Glomerular visceral epithelial cell (primary cell): ENCODE data around the gene LILRA2.
"Not testable (repeated sequence)": the region's sequence is repeated elsewhere in the genome, so short reads cannot be mapped to it uniquely, and the experiment has no call there.

ENCODE experiments used
- DNase-seq: peaks from one replicate; pipeline ENCODE4 v3.0.0-alpha.2; 2016; ENCODE audit errors: extremely low spot score

The LILRA2 gene

GRCh38 chr19:54609356-54609791 lies 35.8 kb downstream of the LILRA2 start:
- DNase-seq: no peak

- DNase-seq: no peak
Measured at GRCh38 chr19:54612428-54612827, 38.8 kb downstream of the LILRA2 start.

GRCh38 chr19:54614726-54615125 lies 41.1 kb downstream of the LILRA2 start:
- DNase-seq: no peak

- no peak for DNase-seq
Measured at GRCh38 chr19:54616057-54616456, 42.5 kb downstream of the LILRA2 start.

- DNase-seq: no peak
Measured at GRCh38 chr19:54616821-54617560, 43.4 kb downstream of the LILRA2 start.

GRCh38 chr19:54620464-54620863 lies 46.9 kb downstream of the LILRA2 start:
- no peak for DNase-seq

- no peak for DNase-seq
Measured at GRCh38 chr19:54622431-54622830, 48.8 kb downstream of the LILRA2 start.

- not testable (repeated sequence) for DNase-seq
Measured at GRCh38 chr19:54624234-54624633, 50.6 kb downstream of the LILRA2 start.

GRCh38 chr19:54624934-54625730 lies 51.5 kb downstream of the LILRA2 start:
- DNase-seq: not testable (repeated sequence)

- no peak for DNase-seq
Measured at GRCh38 chr19:54626757-54627156, 53.2 kb downstream of the LILRA2 start.

GRCh38 chr19:54627912-54628311 lies 54.3 kb downstream of the LILRA2 start:
- not testable (repeated sequence) for DNase-seq

- DNase-seq: not testable (repeated sequence)
Measured at GRCh38 chr19:54630262-54630661, 56.7 kb downstream of the LILRA2 start, which contains the start of gene LILRB1. LILRB1 (plus strand) TSS chr19:54630484; CDS start chr19:54631074, 590 bp downstream.

GRCh38 chr19:54630782-54631181 lies 57.2 kb downstream of the LILRA2 start:
- no peak for DNase-seq

GRCh38 chr19:54631489-54632337 lies 58.1 kb downstream of the LILRA2 start:
- not testable (repeated sequence) for DNase-seq

- not testable (repeated sequence) for DNase-seq
Measured at GRCh38 chr19:54632517-54632916, 58.9 kb downstream of the LILRA2 start.

- DNase-seq: no peak
Measured at GRCh38 chr19:54633401-54633800, 59.8 kb downstream of the LILRA2 start.

GRCh38 chr19:54636081-54636480 lies 62.5 kb downstream of the LILRA2 start:
- DNase-seq: not testable (repeated sequence)

GRCh38 chr19:54638683-54639082 lies 65.1 kb downstream of the LILRA2 start:
- no peak for DNase-seq
